ENCODE data around the gene MESP2. TPM values are rescaled to one million over a fixed set of nuclear protein-coding genes. Genes with fewer than 3 reads are reported as not detected.

MESP2 gene
- total and polyA plus RNA-seq, 2 experiments from 2014 or later: 0.30 TPM; not detected in 1

DNA sequence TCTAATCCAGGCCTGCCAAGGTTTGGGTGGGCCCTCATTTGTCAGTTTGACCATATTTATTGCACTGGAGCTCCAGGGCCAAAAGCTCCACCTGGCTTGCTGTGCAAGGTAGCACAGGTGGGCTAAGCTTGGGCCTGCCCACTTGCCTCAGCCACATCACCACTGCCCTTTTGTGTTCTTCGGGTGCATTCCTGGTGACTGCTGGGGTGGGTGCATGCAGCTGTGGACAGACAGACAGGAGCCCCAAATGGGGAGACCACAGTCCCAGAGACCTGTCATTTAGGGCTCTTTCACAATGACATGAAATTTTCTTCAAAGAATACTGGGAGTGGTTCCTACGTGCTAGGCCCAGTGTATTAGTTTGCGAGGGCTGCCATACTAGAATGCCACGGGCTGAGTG is 2.7 kb downstream of the MESP2 start:
- H3K4me2 ChIP-seq: no peak overlapping the region
- no peak overlapping the region for H3K4me3 ChIP-seq
- no peak overlapping the region for H2AFZ ChIP-seq
- 94% methylated on average over 4 of the region's 4 CpGs for WGBS (ENCODE audit: low lambda C conversion rate, missing lambda C conversion rate)
- peaks cover 26% of the 10 kb centered on the region for H3K4me1 ChIP-seq (ENCODE audit: insufficient read depth)
- no peaks in the 10 kb centered on the region for H3K79me2 ChIP-seq
- TF ChIP-seq, protein P1, sequence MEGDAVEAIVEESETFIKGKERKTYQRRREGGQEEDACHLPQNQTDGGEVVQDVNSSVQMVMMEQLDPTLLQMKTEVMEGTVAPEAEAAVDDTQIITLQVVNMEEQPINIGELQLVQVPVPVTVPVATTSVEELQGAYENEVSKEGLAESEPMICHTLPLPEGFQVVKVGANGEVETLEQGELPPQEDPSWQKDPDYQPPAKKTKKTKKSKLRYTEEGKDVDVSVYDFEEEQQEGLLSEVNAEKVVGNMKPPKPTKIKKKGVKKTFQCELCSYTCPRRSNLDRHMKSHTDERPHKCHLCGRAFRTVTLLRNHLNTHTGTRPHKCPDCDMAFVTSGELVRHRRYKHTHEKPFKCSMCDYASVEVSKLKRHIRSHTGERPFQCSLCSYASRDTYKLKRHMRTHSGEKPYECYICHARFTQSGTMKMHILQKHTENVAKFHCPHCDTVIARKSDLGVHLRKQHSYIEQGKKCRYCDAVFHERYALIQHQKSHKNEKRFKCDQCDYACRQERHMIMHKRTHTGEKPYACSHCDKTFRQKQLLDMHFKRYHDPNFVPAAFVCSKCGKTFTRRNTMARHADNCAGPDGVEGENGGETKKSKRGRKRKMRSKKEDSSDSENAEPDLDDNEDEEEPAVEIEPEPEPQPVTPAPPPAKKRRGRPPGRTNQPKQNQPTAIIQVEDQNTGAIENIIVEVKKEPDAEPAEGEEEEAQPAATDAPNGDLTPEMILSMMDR (IDR thresholded peaks at IDR 0.05; ENCODE audit: poor library complexity): no peak
- no peak for TF ChIP-seq EZH2 (IDR thresholded peaks at IDR 0.05; ENCODE audit: borderline replicate concordance)
- no peak for DNase-seq (ENCODE audit: low spot score)
- H3K9me2 ChIP-seq (replicated peaks; ENCODE audit: insufficient read depth): no peaks in the 10 kb centered on the region
- H3K36me3 ChIP-seq (replicated peaks; ENCODE audit: insufficient read depth, low read depth): no peaks in the 10 kb centered on the region
- H3K27ac ChIP-seq: no peak overlapping the region
- H4K20me1 ChIP-seq (ENCODE audit: insufficient read depth, poor library complexity, severe bottlenecking): no peaks in the 10 kb centered on the region
- H3K9me3 ChIP-seq (ENCODE audit: low read depth): no peaks in the 10 kb centered on the region
- H3K27me3 ChIP-seq: no peaks in the 10 kb centered on the region

DNA sequence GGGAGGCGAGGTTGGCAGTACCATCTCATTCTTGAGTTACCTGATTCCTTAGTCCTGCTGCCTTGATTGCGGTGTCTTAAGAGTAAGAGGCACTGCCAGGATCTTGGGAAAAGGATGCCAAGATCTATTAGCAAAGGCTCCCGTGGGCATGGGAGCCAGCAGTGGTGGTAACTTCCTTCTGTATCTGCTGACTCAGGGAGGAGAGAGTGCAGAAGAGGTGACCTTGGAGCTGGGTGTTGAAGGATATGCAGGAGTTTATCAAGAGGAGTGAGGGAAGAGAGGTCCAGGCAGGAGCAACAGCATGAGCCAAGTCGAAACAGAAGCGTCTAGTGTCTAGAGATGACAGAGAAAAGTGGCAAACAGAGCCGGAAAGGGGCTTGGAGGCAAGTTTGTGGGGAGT is 4.5 kb downstream of the MESP2 start:
- Histone ChIP-seq H3K36me3 (replicated peaks; ENCODE audit: insufficient read depth, low read depth) (no peaks in the 10 kb centered on the region), H3K4me2 (no peak overlapping the region), H3K79me2 (no peaks in the 10 kb centered on the region), H3K4me3 (no peak overlapping the region), H3K4me1 (ENCODE audit: insufficient read depth) (peaks cover 39% of the 10 kb centered on the region), H4K20me1 (ENCODE audit: insufficient read depth, poor library complexity, severe bottlenecking) (no peaks in the 10 kb centered on the region), H3K27ac (no peak overlapping the region), H2AFZ (no peak overlapping the region), H3K27me3 (no peaks in the 10 kb centered on the region), H3K9me2 (replicated peaks; ENCODE audit: insufficient read depth) (no peaks in the 10 kb centered on the region), H3K9me3 (ENCODE audit: low read depth) (no peaks in the 10 kb centered on the region)
- 87% methylated on average over 6 of the region's 6 CpGs for WGBS (ENCODE audit: low lambda C conversion rate, missing lambda C conversion rate)
- TF ChIP-seq, protein P1 (IDR thresholded peaks at IDR 0.05; ENCODE audit: poor library complexity): no peak
- TF ChIP-seq EZH2phosphoT487 (IDR thresholded peaks at IDR 0.05; ENCODE audit: low read depth, severe bottlenecking, unreplicated experiment) (no peak), EZH2 (IDR thresholded peaks at IDR 0.05; ENCODE audit: borderline replicate concordance) (no peak)
- DNase-seq (ENCODE audit: low spot score): no peak

DNA sequence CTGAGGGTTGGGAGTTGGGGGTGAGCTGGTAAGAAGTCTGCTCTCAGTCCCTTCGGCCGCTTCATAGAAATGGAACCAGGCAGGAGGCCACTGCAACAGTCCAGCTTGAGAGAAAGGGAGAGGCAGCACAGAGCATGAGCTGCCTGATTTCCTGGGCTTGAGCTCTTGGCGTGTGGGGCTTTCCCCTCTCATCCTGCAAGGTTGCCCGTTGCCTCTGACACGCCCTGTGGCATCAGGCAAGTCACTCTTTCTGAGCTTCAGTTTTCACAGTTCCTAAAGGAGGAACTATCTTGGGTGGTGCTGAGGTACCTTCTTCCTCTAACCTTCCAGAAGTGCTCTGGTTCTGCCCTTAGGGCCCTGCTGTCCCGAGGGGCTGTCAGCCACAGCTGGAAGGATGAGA is 4.9 kb downstream of the MESP2 start:
- 85% methylated on average over 6 of the region's 6 CpGs for WGBS (ENCODE audit: low lambda C conversion rate, missing lambda C conversion rate)
- no peaks in the 10 kb centered on the region for H3K9me2 ChIP-seq (replicated peaks; ENCODE audit: insufficient read depth)
- no peaks in the 10 kb centered on the region for H3K36me3 ChIP-seq (replicated peaks; ENCODE audit: insufficient read depth, low read depth)
- no peaks in the 10 kb centered on the region for H3K79me2 ChIP-seq
- no peak overlapping the region for H3K4me3 ChIP-seq
- H3K4me2 ChIP-seq: no peak overlapping the region
- H3K27me3 ChIP-seq: no peaks in the 10 kb centered on the region
- TF ChIP-seq, protein P1 (IDR thresholded peaks at IDR 0.05; ENCODE audit: poor library complexity): no peak
- TF ChIP-seq EZH2 (IDR thresholded peaks at IDR 0.05; ENCODE audit: borderline replicate concordance): no peak
- no peak for TF ChIP-seq EZH2phosphoT487 (IDR thresholded peaks at IDR 0.05; ENCODE audit: low read depth, severe bottlenecking, unreplicated experiment)
- H4K20me1 ChIP-seq (ENCODE audit: insufficient read depth, poor library complexity, severe bottlenecking): no peaks in the 10 kb centered on the region
- H3K27ac ChIP-seq: peak overlapping the region; percentile 76
- H2AFZ ChIP-seq: no peak overlapping the region
- peaks cover 37% of the 10 kb centered on the region for H3K4me1 ChIP-seq (ENCODE audit: insufficient read depth)
- no peak for DNase-seq (ENCODE audit: low spot score)
- no peaks in the 10 kb centered on the region for H3K9me3 ChIP-seq (ENCODE audit: low read depth)

Data from hepatocyte (in vitro differentiated cells).